ENCODE results near the gene AKAP13. TPM values are rescaled to one million over a fixed set of nuclear protein-coding genes. Genes with fewer than 3 reads are reported as not detected.

AKAP13 gene
- polyA plus RNA-seq, 1 donor = 71.1 TPM

GRCh38 chr15:85389772-85390171, 9.4 kb downstream of the AKAP13 start:
- no peak for DNase-seq

- DNase-seq = no peak
Measured at GRCh38 chr15:85393210-85393609, 12.8 kb downstream of the AKAP13 start.

GRCh38 chr15:85394554-85395333, 14.3 kb downstream of the AKAP13 start:
- DNase-seq = no peak

- no peak for DNase-seq
Measured at GRCh38 chr15:85396554-85396953, 16.2 kb downstream of the AKAP13 start.

GRCh38 chr15:85397151-85397550, 16.7 kb downstream of the AKAP13 start:
- DNase-seq = no peak

- DNase-seq = no peak
Measured at GRCh38 chr15:85397926-85398325, 17.5 kb downstream of the AKAP13 start.

GRCh38 chr15:85398822-85399221, 18.4 kb downstream of the AKAP13 start:
- DNase-seq = no peak

- DNase-seq = no peak
Measured at GRCh38 chr15:85399627-85400026, 19.2 kb downstream of the AKAP13 start.

GRCh38 chr15:85400606-85401005, 20.2 kb downstream of the AKAP13 start:
- no peak for DNase-seq

- no peak for DNase-seq
Measured at GRCh38 chr15:85401108-85401774, 20.8 kb downstream of the AKAP13 start.

GRCh38 chr15:85402195-85402881, 21.9 kb downstream of the AKAP13 start:
- no peak for DNase-seq

- no peak for DNase-seq
Measured at GRCh38 chr15:85403745-85404144, 23.3 kb downstream of the AKAP13 start.

GRCh38 chr15:85404176-85404917, 23.9 kb downstream of the AKAP13 start:
- no peak for DNase-seq

GRCh38 chr15:85404918-85405866, 24.8 kb downstream of the AKAP13 start:
- no peak for DNase-seq

GRCh38 chr15:85406916-85407315, 26.5 kb downstream of the AKAP13 start:
- no peak for DNase-seq

- no peak for DNase-seq
Measured at GRCh38 chr15:85407421-85408269, 27.2 kb downstream of the AKAP13 start.

- DNase-seq = no peak
Measured at GRCh38 chr15:85408270-85408746, 27.9 kb downstream of the AKAP13 start.

GRCh38 chr15:85412066-85412465, 31.7 kb downstream of the AKAP13 start:
- DNase-seq = no peak

GRCh38 chr15:85412956-85413854, 32.8 kb downstream of the AKAP13 start:
- DNase-seq = no peak

Measured in hindlimb muscle (tissue), 1 donor.